Activated naive CD4-positive, alpha-beta T cell treated with anti-CD3 and anti-CD28 coated beads, Interleukin-2, amount 50 U/mL, for 72 hours (primary cell): ENCODE results near the gene CCDC69. TPM values are rescaled to one million over a fixed set of nuclear protein-coding genes. Genes with fewer than 3 reads are reported as not detected.

ENCODE experiments used
- ATAC-seq, 2 donors: fragments of 150-1000 bp; cut with Tn5 transposase; 2 replicates each; pipeline ENCODE4 v1.10.0; 2021; ENCODE audit warnings: mild to moderate bottlenecking in 2 of 2, moderate library complexity in 2 of 2
- DNase-seq, 2 donors: peaks; one replicate each; pipeline ENCODE4 v3.0.0; 2021 to 2022; ENCODE audit warnings: low spot score in 2 of 2
- H3K27ac Mint-ChIP-seq, 2 donors: one replicate each; pipeline ENCODE4 v1.8.0; 2022; ENCODE audit warnings: mild to moderate bottlenecking in 2 of 2, mixed read lengths in 2 of 2
- H3K36me3 Mint-ChIP-seq, 2 donors: one replicate each; pipeline ENCODE4 v1.8.0; 2022; ENCODE audit warnings: mixed read lengths in 2 of 2
- H3K9me3 Mint-ChIP-seq, 2 donors: one replicate each; pipeline ENCODE4 v1.8.0; 2022; ENCODE audit warnings: mixed read lengths in 2 of 2
- total RNA-seq, 2 donors: library from RNA; stranded (reverse); gene quantifications; one replicate each; pipeline ENCODE4 v1.2.3, GENCODE V29; 2022

Gene CCDC69
- total RNA-seq, 2 donors from 2014 or later: 21.0 to 23.8 TPM

GRCh38 chr5:151234476-151235238, 10.8 kb upstream of the CCDC69 start:
- ATAC-seq (peak; percentile 34 to 60), DNase-seq (no peak)
- Mint-ChIP-seq H3K27ac (peak overlapping the region in 1 of 2 donors; percentile 14), H3K9me3 (no peaks in the 10 kb centered on the region), H3K36me3 (no peaks in the 10 kb centered on the region)

DNA sequence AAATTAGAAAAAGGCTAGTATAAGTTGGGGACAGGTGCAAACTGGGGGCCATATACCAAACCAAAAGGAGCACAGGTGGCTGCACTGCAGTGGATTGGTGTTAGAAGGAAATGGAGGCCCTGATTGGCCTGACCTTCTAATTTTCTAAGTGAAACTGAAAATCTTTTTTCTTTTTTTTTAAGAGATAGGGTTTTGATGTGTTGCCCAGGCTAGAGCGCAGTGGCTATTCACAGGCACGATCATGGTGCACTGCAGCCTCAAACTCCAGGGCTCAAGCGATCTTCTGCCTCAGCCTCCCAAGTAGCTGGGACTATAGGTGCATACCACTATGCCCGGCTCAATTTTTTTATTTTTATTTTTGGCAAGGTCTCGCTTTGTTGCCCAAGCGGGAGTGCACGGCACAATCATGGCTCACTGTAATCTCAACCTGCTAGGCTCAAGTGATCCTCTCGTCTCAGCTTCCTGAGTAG, 9.8 kb upstream of the CCDC69 start:
- DNase-seq (no peak), ATAC-seq (no peak)
- Mint-ChIP-seq H3K27ac (no peak overlapping the region), H3K9me3 (no peaks in the 10 kb centered on the region), H3K36me3 (no peaks in the 10 kb centered on the region)

GRCh38 chr5:151231359-151231758, 7.5 kb upstream of the CCDC69 start:
- ATAC-seq (no peak), DNase-seq (no peak)
- Mint-ChIP-seq H3K36me3 (peaks cover 0 to 5% of the 10 kb centered on the region in 2 donors), H3K27ac (no peak overlapping the region), H3K9me3 (no peaks in the 10 kb centered on the region)

DNA sequence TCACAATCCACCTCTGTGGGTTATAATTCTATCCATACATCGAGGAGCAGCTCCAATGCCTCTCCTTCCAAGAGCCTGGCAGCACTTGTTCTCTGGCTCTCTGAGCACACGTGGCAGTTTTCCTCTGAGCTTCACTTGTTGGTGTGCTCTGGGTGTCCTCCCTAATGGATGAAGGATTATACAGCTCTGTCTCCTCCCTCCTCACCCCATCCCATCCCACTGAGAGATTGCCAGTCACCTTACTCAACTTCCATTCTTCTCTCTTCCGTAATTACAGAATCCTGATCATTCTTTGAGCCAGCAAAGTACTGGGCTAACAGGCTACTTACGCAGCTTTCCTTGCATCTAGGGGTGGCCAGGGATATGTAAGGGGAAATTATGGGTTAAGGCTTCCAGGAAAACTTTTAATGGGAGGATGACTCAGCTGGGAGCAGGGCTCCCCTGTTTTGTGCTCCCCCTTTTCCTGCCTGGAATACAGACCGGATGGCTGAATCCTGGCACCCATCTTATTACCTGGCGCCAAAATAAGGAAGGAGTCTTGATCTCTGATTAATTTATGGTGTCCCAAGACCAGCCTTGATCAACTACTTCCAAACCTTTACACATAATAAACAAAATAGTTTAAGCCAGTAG, 6.3 kb upstream of the CCDC69 start:
- ATAC-seq (no peak), DNase-seq (no peak)
- H3K36me3 Mint-ChIP-seq: peaks cover 0 to 5% of the 10 kb centered on the region in 2 donors

DNA sequence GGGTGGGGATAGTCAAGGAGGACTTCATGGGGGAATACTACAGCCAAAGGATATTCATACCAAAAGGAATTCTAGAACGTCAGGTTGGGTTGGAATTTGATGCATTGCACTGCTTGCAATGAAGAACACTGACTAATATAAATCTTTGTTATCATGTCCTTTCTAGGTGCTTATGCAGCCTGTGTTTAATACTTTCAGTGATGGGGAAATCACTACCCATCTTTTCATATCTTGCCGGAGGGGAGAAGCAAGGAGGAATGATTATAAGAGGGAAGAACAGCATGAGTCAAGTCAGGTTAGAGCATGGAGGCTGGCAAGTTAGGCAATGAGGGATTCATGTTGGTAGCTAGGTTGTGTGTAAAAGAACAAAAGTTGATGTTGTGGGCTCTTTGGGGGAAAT, 5.1 kb upstream of the CCDC69 start:
- Mint-ChIP-seq H3K27ac (no peak overlapping the region), H3K9me3 (no peaks in the 10 kb centered on the region), H3K36me3 (peaks cover 0 to 5% of the 10 kb centered on the region in 2 donors)
- DNase-seq: no peak
- ATAC-seq: no peak

More for the DNA sequence above, 6.3 kb upstream of the CCDC69 start:
- Mint-ChIP-seq H3K9me3 (no peaks in the 10 kb centered on the region), H3K27ac (no peak overlapping the region)

GRCh38 chr5:151227918-151228447, 4.1 kb upstream of the CCDC69 start:
- DNase-seq: no peak
- no peak overlapping the region for H3K27ac Mint-ChIP-seq
- no peaks in the 10 kb centered on the region for H3K9me3 Mint-ChIP-seq
- peaks cover 0 to 5% of the 10 kb centered on the region in 2 donors for H3K36me3 Mint-ChIP-seq
- no peak for ATAC-seq

GRCh38 chr5:151225475-151225874, 1.6 kb upstream of the CCDC69 start:
- Mint-ChIP-seq H3K9me3 (no peaks in the 10 kb centered on the region), H3K27ac (peak overlapping the region; percentile 72 to 87), H3K36me3 (peaks cover 5 to 15% of the 10 kb centered on the region in 2 donors)
- ATAC-seq: no peak
- no peak for DNase-seq

GRCh38 chr5:151225071-151225470, 1.2 kb upstream of the CCDC69 start:
- peak overlapping the region; percentile 72 to 87 for H3K27ac Mint-ChIP-seq
- H3K36me3 Mint-ChIP-seq: peaks cover 5 to 15% of the 10 kb centered on the region in 2 donors
- ATAC-seq (no peak), DNase-seq (no peak)
- no peaks in the 10 kb centered on the region for H3K9me3 Mint-ChIP-seq

DNA sequence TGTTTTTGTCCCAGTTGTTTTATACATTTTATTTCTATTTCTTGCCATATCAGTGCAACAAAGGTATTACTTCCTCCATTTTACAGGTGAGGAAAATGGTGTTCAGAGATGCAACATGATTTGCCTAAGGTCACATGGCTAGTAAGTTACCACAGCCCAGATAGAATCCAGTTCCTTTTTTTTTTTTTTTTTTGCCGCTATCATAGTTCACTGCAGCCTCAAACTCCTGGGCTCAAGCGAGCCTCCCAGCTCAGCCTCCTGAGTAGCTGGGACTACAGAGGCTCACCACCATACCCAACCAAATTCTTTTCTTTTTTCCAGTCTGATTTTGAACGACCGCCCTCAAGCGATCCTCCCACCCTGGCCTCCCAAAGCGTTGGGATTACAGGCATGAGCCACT, 480 bp upstream of the CCDC69 start:
- no peaks in the 10 kb centered on the region for H3K9me3 Mint-ChIP-seq
- peaks cover 5 to 15% of the 10 kb centered on the region in 2 donors for H3K36me3 Mint-ChIP-seq
- H3K27ac Mint-ChIP-seq: peak overlapping the region; percentile 72 to 87
- ATAC-seq (peak in 1 of 2 donors; percentile 18), DNase-seq (no peak)

DNA sequence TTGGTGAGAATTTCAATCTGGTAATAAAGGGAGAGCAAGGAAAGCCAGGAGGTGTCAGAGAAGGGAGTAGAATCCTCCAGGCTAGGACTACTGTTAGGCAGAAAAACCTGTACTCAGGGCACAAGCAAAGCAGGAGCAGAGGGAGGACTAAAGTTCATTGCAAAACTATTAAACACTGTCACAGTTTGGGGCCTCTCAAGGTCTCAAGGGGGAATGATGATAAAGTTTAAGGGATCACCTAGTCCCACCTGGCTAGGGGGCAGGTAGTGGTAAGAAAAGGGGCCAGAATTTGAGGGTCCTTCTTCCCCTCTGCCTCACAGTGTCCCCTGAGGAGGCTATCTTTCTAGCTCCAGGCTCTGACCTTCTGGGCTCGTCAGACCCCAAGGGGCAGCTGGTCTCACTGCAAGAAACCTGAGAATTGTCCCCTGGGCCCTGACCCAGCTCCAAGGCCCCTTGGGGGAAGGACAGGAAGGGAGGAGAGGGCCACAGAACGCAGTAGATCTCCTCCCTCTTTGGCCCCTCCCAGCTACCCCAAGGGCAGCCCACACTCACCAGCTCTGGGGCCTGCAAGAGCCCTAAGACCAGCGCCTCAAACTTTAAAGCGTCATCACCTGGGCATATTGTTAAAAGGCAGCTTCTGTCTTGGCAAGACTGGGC, 974 bp downstream of the CCDC69 start:
- Mint-ChIP-seq H3K36me3 (peaks cover 5 to 23% of the 10 kb centered on the region in 2 donors), H3K27ac (peak overlapping the region; percentile 87 to 98), H3K9me3 (no peaks in the 10 kb centered on the region)
- ATAC-seq (peak; percentile 77 to 81), DNase-seq (peak in 1 of 2 donors; percentile 47)

DNA sequence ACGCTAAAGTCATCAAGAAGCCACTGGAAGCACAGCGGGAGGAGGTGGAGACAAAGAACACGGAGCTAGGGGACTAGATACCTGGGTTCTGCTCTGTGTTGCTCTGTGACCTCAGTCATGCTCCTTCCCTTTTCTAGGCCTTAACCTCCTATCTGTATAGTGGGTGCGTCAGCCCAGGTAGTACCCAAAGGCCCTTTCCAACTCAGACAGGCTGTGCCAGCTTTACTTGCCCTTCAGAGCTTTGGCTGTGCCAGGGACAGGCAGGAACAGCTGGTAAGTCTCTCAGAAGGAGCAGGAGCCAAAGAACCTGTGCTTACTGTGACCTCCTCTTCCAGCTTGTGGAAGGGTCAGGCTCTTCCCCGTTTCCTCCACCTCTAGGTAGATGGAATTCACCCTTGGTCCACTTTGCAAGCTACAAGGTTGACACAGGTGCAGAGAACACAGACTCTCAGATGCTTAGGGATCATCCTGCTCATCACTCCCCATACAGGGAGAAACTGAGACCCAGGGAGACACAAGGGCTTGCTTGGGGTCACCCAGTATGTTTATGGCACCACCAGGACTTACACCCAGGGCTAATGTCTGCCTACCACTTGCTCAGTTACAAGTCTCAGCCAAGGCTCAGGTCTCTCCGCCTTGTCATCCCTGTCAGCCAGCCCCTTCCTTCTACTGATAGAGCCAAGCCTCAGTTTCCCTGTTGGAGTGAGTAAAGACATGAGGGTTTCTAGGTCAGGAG, 1.7 kb downstream of the CCDC69 start:
- DNase-seq: no peak
- peak overlapping the region; percentile 87 to 98 for H3K27ac Mint-ChIP-seq

GRCh38 chr5:151221574-151221973, 2.3 kb downstream of the CCDC69 start:
- Mint-ChIP-seq H3K9me3 (no peaks in the 10 kb centered on the region), H3K27ac (peak overlapping the region; percentile 87 to 98), H3K36me3 (peaks cover 5 to 30% of the 10 kb centered on the region in 2 donors)
- DNase-seq (no peak), ATAC-seq (peak; percentile 47 to 52)

More for the DNA sequence above, 1.7 kb downstream of the CCDC69 start:
- peak; percentile 20 to 30 for ATAC-seq
- Mint-ChIP-seq H3K36me3 (peaks cover 5 to 25% of the 10 kb centered on the region in 2 donors), H3K9me3 (no peaks in the 10 kb centered on the region)

DNA sequence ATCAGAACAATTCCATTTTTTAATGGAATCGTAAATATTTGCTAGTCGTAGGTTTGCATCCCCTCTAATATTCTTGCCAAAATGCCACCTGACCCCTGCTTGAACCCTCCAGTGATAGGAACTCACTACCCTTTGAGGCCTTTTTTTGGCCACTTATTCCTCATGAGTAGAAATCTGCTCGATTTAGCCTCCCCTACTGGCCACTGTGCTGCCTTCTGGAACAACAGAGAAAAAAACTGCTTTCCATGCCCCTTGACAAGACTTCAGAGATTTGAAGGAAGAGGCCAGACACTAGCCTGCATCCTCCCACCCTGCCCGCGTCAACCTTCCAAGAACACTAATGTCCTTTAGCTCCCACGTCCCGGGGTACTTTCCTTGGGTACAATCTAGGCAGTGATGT, 4.1 kb downstream of the CCDC69 start:
- DNase-seq: no peak
- no peak for ATAC-seq
- peaks cover 14 to 43% of the 10 kb centered on the region in 2 donors for H3K36me3 Mint-ChIP-seq
- no peaks in the 10 kb centered on the region for H3K9me3 Mint-ChIP-seq
- peak overlapping the region in 1 of 2 donors; percentile 9 for H3K27ac Mint-ChIP-seq

DNA sequence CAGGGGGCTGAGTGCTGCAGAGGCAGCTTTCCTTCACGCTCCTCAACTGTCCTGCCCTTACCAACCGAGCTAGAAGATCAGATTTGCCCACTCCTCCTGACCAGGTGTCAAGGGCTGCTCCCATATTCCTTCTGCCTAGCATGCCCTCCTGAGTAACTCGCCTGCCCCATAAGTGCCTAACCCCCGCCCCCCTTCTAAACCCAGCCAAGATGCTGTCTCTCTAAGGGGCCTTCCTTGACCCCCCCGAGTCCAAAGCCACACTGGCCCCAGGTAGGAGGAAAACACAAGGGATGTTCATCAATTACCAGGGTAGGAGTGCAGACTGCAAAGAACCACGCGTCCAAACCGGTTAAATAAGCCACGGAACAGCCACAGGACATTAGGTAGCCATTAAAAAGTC, 4.8 kb downstream of the CCDC69 start:
- no peak for ATAC-seq
- Mint-ChIP-seq H3K9me3 (no peaks in the 10 kb centered on the region), H3K36me3 (peaks cover 20 to 49% of the 10 kb centered on the region in 2 donors), H3K27ac (peak overlapping the region in 1 of 2 donors; percentile 86)
- DNase-seq: no peak

DNA sequence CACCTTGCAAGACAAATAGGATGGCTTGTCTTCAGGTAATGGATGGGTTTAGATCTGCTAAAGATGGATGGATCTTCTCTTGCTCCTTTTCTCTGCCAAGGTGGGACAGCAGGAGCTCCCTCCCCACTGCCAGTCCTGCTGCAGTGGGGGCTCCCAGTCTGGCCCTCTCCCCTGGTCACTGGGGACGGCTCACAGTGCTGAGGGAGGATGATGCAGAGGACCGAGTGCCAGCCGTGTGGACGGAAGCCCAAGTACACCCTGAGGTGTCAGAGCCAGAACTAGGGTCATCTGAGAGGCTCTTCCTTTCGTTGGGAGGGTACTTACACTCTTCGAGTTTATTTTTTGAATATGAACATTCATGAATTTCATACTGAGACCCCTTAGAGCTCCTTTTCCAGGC, 5.7 kb downstream of the CCDC69 start:
- ATAC-seq (no peak), DNase-seq (no peak)
- Mint-ChIP-seq H3K36me3 (peaks cover 28 to 49% of the 10 kb centered on the region in 2 donors), H3K27ac (peak overlapping the region; percentile 82 to 86), H3K9me3 (no peaks in the 10 kb centered on the region)

- ATAC-seq (no peak), DNase-seq (no peak)
- no peaks in the 10 kb centered on the region for H3K9me3 Mint-ChIP-seq
- peak overlapping the region in 1 of 2 donors; percentile 86 for H3K27ac Mint-ChIP-seq
- H3K36me3 Mint-ChIP-seq: peaks cover 33 to 59% of the 10 kb centered on the region in 2 donors
These were observed 7.1 kb downstream of the CCDC69 start for GRCh38 chr5:151216781-151217180.
